Stimulated activated CD4-positive, alpha-beta T cell treated with anti-CD3 and anti-CD28 coated beads, Interleukin-1b, Interleukin-23, amount 100 ng/mL, for 24 hours (primary cell): ENCODE results near the gene FSHR.

Experiments
- DNase-seq, 4 experiments: peaks; one replicate each; pipeline ENCODE4 v3.0.0-alpha.2; 2020; ENCODE audit warnings: low read depth in 4 of 4, low spot score in 1 of 4

The FSHR gene

GRCh38 chr2:49154140-49154539 is at the start of gene FSHR:
FSHR (minus strand) TSS chr2:49154515; CDS start chr2:49154417, 98 bp downstream.
- DNase-seq, result no peak

DNA sequence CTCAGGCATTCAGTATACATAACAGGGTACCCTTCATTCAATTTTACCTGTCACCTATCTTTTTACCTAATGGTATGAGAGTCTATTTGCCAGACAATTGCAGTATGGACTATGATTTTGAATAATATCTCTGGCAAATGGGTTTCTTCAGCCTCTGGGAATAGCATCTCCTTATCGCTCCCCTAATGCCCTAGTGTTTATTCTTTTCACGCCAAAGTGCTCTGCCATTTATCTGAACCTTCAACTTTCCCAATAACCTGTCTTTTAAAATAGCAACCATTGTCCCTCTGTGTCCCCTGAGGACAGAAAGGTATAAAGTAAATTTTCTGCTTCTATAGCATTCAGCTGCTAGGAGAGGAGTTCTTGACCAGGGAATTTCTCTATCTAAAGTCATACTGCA is 45.0 kb upstream of the FSHR start:
- DNase-seq, result no peak

- no peak for DNase-seq
These were observed 40.4 kb upstream of the FSHR start for GRCh38 chr2:49194701-49195100.

DNA sequence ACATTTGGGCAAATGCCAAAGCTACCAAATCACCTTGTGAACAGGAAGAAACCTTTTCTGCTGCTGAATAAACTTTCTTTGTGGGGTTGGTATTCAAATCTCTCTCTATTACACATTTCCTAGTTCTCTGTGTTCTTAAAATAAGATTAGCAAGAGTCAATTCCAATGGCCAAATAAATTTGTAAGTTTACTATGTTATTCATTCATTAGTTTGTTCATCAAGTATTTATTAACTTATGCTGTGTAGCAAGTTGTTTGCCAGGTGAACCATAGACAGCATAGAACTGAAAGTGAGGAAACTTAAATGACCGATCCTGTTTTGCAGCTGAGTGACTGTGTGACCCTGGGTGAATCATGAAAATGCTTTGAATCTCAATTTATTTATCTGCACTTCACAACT is 37.7 kb upstream of the FSHR start:
- no peak for DNase-seq

DNA sequence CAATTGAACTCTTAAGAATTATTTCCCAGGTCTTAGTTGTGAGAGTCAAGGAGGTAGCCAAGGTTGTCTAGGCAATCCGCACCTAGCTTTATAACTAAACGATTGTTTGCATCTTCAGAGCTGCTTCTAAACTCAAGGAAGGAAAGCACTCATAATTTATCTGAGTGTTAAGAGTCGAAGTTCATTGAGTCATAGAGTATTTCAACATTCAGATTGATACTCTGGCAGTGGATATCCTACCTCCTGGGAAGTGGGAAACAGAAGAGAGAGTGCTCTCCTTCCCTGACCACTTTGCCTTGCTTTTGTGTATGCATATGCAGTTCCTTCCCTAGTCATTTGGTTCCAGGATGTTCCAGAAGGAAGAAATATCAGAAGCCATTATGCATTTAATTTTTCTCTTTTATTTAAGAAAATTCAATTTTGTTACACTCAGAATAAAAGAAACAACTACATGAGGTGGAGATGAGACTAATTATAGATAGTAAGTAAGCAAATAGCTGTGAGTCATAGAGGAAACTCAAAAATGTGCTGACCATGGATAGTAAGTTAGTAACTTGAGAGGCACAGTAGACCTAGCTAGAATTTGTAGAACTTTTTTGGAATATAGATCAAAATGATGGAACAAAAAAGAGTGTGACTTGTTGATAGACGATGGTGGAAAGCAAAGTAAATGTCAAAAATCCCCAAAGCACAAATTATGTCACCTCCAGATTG is 35.4 kb upstream of the FSHR start:
- no peak for DNase-seq

DNA sequence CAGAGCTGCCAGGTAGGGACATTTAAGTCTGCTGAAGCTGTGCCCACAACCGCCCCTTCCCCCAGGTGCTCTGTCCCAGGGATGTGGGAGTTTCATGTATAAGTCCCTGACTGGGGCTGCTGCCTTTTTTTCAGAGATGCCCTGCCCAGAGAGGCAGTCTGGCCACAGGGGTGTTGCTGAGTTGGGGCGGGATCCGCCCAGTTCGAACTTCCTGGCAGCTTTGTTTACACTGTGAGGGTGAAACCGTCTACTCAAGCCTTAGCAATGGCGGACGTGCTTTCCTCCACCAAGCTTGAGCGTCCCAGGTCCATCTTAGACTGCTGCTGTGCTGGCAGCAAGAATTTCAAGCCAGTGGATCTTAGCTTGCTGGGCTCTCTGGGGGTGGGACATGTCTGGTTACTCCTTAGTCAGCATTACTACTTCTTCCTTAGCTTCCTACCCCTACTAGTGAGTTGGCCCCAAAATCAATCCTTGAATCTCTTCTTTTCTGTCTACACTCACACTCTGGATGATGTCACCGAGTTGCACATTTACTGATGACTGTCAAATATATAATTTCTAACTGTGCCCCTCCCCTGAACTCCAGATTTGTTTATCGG is 31.8 kb upstream of the FSHR start:
- DNase-seq, result no peak

DNA sequence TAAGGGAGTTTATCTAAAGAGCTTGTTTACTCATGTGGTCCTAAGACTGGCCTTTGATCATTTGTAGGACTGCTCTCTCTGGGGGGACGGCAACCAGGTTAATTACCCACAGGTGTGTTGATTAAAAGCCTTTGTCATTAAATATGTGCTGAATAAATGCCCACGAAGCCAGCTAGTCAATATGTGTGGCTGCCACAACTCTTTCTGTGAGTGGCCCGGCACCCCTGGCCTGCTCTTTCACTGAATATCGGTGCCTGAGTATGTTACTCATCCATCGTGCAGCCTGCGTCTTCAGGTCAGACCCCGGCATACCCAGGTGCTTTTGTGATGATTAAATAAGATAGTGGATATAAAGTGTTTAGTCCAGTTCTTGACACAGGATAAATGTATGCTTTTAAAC is 24.3 kb upstream of the FSHR start:
- DNase-seq, result no peak

DNA sequence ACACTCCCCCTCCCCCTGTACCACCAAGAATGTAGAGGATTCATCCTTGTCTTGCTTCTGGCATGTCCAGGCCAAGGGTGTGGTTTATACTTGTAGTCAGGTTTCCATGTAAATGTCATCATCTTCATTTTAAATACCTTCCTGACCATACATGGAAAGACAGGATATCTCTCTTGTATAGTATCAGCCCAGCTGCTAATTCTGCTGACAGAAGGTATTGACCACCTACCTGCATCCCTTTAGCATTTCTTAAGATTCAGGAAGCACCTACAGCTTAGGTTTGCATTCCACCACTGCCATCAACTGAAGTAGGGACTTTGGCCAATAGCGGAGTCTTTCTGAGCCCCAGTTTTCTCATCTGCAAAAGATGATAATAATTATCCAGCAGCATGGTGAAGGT is 22.9 kb upstream of the FSHR start:
- DNase-seq, result no peak

DNA sequence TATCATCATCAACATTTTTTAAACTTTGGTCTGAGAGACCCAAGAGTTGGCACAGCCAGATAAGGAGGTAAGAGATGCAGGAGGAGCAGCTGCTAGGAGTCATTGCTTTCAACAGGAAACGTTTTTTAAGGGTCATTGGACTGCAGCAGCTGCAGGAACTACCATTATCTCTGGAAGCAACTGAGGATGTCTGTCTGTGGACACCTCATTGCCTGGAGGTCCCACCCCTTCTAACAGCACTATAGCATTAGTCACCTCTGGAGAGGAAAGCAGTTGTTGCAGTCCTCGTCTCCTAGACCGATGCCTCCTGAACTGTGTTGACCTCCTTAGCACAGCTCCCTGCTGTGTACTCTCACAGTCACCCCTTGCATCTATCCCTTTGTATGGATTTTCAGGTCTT is 21.5 kb upstream of the FSHR start:
- DNase-seq, result no peak

DNA sequence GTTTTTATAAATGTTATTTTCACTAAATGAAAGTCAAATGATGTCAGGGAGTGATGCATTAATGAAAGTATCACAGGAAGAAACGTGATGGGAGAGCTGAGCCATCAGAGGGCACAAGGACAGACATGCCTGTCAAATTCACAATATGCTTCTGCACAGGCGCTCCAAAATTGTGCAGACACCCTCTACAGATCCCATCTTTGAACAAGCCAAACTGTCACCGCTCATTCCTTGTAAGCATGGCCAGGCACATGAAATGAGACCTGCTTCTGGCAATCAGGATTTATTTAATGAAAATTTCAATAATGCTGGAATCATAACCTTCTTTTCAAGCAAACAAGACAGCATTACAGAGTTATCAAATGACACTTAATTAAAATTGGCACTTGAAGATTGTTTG is 20.4 kb upstream of the FSHR start:
- no peak for DNase-seq

- no peak for DNase-seq
These were observed 12.8 kb upstream of the FSHR start for GRCh38 chr2:49167131-49167530.

DNA sequence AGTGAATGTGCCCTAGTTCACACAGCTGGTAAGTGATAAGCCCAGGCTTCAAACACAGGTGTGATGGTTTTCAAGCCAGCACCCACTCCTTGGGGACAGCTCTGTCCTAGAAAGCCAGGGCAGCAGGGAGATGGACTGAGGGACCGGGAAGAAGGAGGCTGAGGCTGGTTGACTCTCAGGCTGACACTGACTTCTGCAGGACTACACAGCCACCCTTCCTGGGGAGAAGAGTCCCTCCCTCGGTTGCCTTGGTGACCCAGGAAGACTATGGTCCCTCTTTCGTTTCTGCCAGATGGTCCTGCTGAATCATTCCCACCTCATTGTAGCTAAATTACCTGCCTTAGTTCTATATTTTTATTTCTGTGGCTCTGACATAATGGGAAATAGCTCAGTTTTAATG is 11.3 kb upstream of the FSHR start:
- DNase-seq, result no peak

DNA sequence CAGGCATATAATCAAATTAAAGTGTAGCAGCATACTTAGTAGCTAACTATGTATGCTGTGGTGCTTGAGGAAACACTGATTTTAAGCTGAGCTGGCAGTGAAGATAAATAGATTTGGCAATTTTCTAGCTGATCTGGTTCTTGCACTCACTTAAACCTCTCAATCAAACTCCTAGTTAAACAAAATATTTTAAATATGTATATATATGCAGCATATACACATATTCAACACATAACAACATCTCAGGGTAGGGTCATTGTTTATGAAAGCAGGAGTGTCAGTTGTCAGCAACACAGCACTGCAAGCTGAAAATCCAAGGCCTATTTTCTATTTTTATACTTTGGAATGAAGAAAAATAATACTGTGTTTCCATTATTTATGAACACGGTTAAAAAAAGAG is 10.4 kb upstream of the FSHR start:
- no peak for DNase-seq

GRCh38 chr2:49162151-49162550 is 7.8 kb upstream of the FSHR start:
- DNase-seq, result no peak

DNA sequence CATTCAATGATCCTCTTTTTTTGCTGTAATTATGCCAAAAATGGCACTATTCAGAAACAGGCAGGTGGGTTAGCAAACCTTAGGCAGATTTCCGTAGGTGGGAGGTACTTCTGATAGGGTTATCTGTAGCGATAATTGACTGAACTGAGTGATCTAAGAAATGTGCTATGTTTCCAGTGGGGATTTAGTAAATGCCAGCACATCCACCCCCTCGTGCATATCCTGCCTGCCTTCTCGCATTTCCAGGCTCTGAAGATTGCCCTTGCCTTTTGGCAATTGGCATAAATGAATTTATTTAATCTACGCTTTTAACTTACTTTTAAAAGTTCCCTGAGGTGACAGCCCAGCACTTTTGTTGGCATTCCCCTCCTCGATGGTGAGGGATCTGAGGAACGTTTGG is 576 bp upstream of the FSHR start:
- no peak for DNase-seq

- DNase-seq, result no peak
These were observed 1.1 kb downstream of the FSHR start for GRCh38 chr2:49153252-49153651.

GRCh38 chr2:49152824-49153223 is 1.5 kb downstream of the FSHR start:
- DNase-seq, result no peak

GRCh38 chr2:49146401-49146800 is 7.9 kb downstream of the FSHR start:
- no peak for DNase-seq

DNA sequence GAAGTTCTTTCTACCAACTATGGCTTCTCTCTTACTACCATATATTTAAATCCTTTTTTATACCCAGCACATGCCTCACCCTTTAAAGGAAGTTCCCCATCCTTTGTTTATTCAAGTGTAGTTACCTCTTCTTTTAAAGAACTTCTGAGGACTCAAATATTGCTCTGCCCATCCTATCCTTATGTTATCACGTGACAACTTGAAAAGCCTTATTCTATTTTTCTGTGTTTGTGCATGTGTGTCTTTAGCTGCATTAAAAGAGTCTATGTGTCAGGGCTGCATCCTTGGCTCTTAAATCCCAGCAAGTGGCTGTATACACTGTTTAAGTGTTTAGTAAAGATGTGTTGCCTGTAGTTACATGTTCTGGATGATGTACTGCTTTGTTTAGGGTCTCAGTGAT is 22.5 kb downstream of the FSHR start:
- DNase-seq, result no peak

GRCh38 chr2:49129034-49129433 is 25.3 kb downstream of the FSHR start:
- DNase-seq, result no peak

DNA sequence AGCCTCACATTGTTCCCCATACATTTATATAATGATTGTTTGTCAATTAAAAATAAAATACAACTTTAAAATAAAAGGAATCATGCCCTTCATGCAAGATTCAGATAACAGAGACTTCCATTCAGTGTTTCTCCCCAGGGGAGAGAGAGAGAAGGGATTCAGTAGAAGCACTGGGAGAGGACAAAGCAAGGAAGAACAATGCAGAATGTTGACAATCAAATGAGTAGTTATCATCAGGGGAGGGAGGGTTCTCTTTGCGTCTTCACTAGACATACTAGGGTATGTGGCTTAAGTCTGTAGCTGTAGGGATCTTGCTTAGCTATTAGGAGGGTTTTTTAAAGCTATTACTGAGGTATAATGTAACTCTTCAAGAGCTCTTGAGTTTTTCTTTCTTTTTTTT is 30.7 kb downstream of the FSHR start:
- no peak for DNase-seq

GRCh38 chr2:49122107-49122506 is 32.2 kb downstream of the FSHR start:
- DNase-seq, result no peak

DNA sequence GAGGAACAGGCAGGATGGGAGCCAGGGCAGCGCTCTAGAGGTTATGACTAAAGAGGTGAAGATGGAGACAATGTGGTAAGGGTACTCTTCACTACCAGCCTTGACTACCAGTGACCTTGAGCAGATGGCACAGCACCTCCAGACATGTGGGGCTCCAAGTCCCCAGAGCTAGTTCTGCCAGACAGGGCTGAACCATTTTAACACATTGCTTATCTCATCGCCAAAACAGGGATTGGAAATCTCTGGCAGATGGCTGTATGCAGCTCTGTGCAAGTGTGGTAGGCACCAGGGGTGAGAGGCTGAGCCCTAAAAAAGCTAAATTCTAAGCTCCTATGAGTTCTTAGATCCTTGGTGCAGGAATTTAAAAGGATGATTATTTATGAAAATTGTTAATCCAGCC is 41.3 kb downstream of the FSHR start:
- no peak for DNase-seq
